HG03159 (cell line): ENCODE data around the gene AIDA.

Experiments used
- ATAC-seq: cut with Tn5 transposase; IDR thresholded peaks from one replicate; pipeline ENCODE4 v1.9.1; 2021; ENCODE audit warnings: mild to moderate bottlenecking, moderate library complexity; ENCODE audit not compliant: unreplicated experiment

AIDA gene

DNA sequence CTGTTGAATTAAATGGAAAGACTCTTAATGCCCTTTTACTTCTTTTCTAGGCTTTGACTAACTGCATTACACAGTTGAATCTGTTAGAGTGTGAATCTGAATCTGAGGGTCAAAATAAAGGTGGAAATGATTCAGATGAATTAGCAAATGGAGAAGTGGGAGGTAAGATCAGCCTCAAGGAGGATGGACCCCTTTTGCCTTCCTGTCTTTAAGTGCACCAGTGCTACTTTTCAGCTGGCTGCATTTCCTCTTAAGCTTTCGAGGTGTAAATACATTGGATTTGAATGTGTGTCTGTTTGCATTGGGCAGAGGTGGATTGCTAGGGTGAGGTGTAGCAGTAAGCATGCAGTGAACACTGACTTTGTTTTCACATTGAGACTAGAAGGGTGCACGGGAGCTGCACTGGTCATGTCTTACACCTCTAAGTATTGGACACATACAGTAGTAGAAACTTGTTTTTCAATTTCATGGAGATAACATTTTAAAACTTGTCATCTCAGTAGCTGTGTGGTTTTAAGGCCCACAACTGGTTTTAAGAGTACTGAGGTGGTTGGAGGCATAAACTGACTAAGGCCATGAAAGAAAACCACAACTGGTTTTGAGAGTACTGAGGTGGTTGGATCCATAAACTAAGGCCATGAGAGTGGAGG is 59.0 kb downstream of the AIDA start:
- ATAC-seq = peak; percentile 71

DNA sequence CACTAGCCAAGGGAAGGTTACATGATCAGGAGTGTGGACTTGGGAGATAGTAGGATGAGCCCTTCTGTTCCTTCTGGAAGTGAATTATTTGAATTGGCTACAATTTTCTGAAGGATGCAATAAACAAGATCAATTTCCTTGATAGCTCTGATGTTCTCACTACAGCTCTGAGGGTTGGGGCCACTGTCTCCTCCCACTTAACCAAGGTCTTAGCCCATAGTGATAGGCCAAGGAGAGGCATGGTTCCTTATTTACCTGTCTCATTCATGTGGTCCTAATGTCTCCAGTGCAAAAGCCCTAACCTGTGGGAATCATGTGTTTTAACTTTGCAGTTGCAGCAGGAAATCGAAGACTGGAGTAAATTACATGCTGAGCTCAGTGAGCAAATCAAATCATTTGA is 59.6 kb downstream of the AIDA start:
- ATAC-seq = no peak

DNA sequence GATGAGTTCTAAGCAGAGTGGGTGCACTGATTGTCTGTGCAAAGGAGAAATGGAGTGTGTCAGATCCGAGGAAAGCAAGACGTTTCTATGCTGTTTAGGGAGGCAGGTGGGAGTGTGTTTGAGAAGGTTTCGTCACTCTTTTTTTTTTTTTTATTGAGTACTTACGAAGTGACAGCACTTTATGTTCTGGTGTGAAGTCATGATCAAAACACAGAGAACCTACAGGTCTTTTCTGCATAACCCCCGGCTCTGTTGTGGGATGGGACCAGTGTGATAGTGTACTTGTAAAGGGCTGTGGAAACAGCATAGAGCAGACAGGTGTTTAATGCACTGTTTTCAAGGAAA is 67.7 kb downstream of the AIDA start:
- ATAC-seq = no peak

DNA sequence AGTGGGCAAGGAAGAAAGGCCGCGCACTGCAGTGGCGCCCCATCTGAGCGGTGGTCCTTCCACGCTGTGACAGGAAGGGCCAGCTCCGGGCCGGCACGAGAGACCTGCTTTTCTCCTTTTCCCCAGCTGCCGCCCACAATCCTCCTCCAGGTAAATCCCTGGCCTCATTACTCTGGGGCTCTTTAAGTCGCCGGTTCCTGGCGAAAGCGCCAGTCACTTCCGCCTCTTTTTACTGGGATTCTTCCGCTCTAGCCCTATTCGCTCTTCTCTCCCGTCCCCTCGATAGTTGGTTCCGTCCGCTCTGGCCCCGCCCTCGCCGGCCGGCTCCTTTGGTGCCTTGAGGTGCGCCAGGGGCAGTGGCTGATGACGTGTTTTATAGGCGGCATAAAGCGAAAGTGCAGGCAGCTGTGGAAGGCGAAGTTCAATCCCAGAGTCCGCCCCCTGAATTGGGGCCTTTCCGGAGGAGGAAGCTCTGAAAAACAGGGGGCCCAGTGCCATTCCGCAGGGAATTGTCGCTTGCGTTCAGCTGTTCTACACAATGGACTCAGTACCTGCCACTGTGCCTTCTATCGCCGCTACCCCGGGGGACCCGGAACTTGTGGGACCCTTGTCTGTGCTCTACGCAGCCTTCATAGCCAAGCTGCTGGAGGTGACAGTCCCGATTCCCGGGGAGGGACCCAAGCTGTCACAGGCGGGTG is 68.2 kb downstream of the AIDA start:
- ATAC-seq = peak; percentile 97

DNA sequence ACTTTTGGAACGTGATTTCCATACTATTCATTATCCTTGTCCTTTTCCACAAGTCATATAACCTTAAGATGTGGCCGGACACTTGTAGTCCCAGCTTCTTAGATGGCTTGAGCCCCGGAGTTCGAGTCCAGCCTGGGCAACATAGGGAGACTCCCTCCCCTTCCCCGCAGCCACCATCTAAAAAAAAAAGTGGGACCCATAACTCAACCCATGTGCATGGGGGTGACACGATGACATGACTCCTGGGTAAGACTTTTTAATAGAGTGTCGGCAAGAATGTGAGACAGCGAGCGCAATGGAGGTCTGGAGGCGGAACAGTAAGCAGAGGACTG is 68.7 kb downstream of the AIDA start:
- ATAC-seq = no peak

DNA sequence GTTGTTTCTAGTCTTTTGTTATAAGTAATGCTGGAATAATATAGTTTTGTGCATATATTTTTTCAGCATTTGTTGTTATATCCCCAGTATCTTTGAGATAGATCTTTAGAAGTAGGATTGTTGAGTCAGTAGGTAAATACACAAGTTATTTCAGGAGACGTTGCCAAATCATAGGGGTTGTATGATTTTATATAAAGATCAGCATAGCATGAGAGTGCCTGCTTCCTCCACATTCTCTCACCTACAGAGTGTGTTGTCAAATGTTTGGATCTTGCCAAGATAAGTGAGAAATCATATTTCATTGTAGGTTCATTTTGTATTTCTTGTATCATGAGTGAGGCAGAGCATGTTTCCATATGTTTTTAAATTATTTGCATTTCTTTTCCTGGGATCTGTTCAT is 69.8 kb downstream of the AIDA start:
- ATAC-seq = no peak

DNA sequence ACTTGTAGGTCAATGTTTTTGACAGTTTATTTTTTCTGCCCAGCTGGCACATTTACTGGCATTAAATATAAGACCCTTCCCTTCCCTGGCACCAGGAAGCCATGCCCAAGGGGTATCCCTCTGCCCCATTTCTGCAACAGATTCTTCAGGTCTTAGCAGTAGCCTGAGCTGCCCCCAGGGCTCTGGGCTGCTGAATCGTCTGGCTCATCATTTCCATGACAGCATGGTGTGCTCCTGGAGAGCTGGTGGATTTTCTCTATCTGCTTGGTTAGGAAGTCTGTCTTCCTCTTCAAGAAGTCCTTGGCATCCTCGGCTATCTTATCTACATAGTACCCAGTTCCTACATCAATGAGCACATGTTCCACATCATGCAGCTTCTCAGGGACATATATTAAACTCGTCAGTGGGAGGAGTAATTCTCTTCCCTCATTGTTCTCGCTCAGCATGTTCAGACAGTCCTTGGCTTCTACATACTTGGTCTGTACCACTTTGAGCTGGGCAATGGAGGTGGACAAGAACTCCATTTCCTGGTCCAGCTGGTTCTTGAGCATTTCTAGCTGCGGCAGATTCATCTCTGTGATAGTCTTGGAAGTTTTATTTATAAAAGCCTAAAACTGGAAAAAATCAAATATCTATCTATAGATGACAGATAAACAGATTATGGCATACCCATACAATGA is 70.9 kb downstream of the AIDA start:
- no peak for ATAC-seq

DNA sequence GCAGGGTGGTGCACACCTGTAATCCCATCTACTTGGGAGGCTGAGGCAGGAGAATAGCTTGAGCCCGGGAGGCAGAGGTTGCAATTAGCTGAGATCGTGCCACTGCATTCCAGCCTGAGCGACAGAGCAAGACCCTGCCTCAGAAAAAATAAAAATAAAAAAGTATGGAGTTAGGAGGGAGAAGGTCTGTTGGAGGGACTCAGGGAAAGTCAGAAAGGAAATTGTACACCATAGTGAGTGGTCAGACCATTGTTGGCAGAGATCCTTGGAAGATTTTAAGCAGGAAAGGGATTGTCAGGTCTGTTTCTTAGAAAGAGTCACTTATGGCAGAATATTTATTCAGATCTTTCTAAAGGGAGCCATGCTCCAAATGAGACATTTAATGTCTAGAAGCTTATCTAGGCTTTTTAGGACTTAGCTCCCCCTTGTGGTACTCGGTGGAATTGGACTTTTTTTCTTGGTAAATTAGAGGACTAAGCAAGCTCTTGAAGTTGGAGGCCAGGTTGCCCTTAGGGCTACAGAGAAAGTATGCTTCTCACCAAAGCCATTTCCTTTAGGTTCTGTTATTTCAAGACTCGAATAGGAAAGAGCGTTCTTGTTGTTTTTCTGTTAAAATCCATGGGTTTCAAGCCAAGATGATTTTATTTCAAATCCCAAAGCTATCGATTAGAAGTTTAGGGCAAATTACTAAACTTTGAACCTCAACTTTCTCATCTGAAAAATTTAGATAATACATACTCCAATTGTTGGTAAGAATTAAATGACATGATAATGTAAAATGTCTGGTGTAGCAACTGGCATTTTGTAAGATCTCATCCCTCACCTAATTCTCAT is 77.9 kb downstream of the AIDA start:
- peak; percentile 83 for ATAC-seq

DNA sequence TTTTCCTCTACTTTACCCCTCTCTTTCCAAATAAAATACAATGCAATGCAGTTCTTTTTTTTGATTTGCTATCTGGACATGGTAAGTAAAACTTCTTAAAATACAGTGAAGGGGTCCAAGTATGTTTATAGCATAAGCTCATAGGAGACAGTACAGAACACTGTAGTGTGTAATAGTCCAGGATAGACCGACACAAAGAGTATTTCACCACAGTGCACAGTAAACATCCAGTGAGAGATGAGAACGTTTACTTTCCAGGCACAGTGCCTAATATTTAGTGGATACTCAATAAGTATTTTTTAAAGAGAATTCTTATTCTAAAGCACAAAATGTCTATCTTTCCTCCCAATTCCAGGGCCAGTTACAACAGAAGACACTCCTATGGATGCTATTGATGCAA is 79.5 kb downstream of the AIDA start:
- no peak for ATAC-seq

DNA sequence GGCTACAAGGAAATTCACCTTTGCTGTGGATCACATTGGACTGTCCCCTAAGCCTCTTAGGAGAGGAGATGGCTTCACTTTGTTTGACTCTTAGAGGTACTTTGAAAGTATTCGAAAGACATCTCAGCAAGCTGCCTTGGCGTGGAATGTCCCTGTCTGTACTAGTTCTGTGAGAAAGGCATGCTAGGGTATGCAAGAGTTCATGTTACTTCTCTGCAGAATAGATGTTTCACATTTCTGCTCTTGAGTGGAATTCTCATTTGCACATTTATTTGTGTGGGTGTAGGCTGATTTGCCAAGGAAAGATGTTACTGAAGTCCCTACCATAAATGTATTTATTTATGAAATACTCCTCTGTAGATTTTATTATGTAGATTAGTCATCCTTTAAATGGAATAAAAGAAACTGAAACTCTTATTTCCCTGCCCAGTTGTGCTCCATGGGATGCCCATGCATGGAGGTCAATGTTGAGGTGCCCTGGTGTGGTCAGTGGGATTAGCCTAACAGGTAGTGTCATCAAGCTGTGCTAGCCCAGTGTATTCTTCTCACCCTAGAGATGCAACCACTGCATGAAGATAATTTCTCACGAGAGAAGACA is 80.6 kb downstream of the AIDA start:
- ATAC-seq = no peak

DNA sequence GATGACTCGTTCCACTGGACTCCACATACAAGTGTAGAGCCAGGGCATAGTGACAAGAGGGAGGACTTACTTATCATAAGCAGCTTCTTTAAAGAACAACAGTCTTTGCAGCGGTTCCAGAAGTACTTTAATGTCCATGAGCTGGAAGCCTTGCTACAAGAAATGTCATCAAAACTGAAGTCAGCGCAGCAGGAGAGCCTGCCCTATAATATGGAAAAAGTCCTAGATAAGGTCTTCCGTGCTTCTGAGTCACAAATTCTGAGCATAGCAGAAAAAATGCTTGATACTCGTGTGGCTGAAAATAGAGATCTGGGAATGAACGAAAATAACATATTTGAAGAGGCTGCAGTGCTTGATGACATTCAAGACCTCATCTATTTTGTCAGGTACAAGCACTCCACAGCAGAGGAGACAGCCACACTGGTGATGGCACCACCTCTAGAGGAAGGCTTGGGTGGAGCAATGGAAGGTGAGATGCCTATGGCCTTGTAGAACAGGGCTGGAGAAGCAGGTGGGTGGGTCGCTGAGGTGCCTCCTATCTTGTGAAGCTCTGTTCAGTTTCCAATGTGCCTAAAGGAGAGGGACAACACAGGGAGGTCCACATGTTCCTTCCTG is 82.3 kb downstream of the AIDA start:
- ATAC-seq = no peak

DNA sequence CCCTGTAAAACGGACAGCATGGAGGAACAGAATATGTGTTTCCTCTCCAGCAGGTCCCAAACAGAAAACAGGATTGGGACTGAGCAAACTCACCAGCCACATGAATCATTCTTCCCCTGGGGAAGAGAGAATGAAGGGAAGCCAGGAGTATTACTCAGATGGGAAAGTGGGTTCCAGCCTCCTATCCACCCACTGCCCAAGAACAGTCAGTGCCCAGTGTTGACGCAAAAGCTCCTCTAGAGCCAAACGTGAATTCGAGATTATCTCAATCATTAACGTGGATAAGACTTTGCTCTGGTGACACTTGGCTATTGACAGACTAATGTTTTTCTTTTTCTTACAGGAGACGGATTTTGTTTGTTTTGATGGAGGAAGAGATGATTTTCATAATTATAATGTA is 85.1 kb downstream of the AIDA start:
- ATAC-seq = no peak

DNA sequence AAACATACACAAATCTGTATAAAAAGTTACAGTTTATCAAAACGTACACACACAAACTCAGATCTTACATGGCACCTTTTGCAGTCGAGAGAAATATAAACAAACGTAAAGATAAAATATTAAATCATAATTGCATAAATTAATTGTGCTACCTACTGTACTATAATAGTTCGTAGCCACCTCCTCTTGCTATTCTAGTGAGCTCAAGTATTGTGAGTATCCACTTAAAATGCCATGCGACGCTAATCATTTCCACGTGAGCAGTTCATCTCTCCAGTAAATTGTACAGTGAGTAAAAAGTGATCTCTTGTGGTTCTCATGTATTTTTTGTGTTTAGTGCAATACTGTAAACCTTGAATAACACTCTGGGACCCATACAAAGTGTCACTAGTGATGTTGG is 88.1 kb downstream of the AIDA start:
- no peak for ATAC-seq

DNA sequence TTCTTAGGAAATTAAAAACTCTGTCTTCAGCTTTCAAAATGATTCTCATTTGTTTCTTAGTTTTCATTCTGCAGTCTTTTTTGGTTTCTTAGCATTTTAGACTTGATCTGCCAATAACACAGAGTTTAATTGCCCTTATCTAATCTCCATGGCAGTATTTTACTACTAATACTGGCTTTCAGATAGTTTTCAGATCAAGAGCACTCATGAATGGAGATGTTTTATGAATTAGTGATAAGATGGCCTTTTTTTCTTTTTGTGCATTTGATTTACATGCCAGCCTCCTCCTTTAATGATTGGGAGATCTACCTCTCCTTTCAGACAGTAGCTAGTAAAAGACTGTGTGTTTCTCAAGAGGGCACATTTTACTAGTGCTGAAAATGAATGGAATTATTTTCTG is 88.8 kb downstream of the AIDA start:
- no peak for ATAC-seq

DNA sequence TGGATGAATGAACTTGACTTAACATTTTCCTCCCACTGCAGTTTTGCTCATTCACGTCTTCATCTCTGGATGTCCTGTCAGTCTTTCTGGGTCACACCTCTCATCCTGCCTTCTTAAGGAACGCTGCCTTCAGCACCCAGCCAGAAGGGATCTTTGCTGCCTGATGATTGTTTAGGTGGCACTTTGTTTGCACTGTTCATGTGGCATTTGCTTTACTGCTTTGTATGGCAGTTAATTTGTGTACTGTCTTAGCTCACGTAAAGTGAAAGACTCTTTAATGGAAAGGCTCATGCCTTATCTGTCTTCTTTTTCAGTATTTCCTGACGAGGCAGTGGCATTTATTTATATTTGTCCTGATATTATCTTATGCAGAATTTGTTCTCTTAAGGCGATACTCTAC is 89.5 kb downstream of the AIDA start:
- no peak for ATAC-seq

DNA sequence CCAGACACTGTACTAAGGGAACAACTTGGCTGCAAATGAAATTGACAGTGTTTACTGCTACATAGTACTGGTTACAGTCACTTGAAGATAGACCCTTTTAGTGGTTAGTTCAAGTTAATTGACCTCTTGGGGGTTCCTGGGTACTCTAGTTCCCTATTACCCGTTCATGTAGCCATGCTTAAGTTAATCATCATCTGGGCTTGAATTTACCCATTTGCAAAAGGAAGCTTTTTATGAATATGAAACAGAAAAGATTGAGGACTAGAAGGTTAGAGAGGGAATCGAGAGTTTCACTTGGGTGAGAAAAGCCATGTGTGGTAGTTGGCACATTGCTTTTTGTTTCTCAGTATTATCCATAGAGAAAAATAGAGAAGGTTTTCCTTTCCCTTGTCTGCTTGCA is 91.7 kb downstream of the AIDA start:
- peak; percentile 32 for ATAC-seq

DNA sequence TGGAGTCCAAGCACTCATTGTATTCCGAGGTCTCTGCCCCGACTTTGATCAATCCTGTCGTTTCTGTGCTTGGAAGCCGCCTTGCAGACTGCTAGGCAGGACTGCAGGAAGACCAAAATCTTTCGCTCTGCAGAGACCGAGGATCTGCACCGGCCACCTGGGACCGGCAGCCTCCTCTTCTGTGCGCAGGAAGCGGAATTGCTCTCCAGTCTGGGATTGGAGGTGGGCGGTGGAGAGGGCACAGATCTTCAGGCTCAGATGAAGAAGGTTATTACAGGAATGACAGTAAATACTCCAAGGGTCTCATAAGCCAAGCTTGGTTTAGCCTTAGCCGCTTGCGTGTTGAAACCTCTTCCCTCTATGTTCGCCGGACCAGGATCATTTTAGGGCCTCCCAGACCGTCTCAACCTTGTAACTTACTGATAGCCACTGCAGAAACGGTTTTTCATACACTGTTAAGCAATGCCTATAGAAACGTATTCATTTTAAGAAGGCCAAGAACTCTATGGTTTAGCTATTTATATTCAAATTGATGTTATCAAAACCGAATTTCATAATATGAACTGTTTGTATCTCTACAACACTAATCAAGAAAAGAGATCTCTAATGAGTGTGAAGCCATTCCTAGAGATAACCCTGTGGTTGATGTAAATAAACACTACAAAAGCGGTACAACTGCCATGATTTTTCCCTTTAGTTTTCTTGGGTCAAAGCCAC is 93.3 kb downstream of the AIDA start:
- no peak for ATAC-seq
